HK-2 (cell line): ENCODE measurements around the gene MSL1.
A peak's percentile ranks its signal among the peaks of the same experiment; 100 is the strongest.

Source experiments
- DNase-seq: peaks from one replicate; pipeline ENCODE4 v3.0.0-alpha.2; 2018; ENCODE audit not compliant: unreplicated experiment

MSL1 gene

GRCh38 chr17:40105861-40106759, 15.7 kb upstream of the MSL1 start:
- DNase-seq: no peak

GRCh38 chr17:40106760-40107521, 14.8 kb upstream of the MSL1 start:
- DNase-seq: no peak

DNA sequence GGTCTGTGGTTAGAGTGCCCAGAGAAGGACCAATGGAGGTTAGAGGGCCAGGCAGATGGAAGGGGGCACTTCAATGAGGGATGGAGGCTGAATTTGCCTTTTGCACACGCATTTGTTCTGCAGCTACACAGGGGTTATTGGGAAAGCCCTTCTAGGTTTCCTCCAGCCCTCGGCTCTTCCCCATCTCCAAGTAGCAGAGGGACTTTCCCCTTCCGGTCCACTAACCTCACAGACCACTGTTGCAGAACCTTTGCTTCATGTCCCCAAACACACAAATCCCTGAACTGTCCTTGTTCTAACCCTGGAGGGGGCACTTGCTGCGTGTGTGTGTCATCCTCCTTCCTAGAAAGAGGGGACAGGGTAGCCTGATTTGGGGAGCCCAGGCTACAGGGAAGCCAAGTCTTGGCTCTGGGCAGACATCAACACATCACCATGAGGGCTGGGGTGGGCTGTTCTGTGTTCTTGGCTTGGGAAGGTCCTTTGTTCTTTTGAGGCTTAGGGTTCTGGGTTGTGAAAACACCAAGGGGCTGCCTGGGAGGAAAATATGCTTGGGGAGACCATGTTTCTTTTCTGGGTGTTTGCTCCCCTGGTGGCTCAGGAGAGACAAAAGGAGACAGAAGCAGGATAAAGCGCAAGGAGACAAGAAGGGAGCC, 14.1 kb upstream of the MSL1 start:
- no peak for DNase-seq

DNA sequence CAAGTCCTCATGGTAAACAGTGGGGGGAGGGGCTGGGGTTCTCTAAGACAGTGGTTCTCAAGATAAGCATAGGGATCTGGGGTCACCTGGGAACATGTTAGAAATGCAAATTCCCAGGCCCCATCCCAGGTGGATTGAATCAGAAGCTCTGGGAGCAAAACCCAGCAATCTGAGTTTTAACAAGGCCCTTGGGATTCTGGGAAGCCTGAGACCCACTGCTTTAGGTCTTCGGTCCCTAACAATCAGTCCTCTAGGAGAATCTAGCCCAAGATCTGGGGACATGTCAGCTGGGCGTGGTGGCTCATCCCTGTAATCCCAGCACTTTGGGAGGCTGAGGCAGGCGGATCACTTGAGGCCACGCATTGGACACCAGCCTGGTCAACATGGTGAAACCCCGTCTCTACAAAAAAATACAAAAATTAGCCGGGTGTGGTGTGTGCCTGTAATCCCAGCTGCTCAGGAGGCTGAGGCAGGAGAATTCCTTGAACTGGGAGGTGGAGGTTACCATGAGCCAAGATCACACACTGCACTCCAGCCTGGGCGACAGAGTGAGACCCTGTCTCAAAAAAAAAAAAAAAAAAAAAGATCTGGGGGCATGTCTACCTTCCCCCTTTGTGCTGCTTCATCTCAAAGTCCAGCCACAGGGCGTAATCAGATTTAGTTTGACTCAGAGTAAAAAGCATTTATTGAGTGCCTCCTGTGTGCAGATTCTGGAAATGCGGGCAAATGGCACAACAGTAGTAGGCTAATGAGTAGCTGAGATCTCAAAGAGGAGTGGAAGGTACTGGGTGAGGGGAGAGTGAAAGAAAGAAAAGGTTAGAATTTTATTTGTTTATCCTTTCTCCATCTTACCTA, 12.6 kb upstream of the MSL1 start:
- no peak for DNase-seq

- no peak for DNase-seq
These were observed 11.5 kb upstream of the MSL1 start for GRCh38 chr17:40110026-40110845.

- peak; percentile 86 for DNase-seq
These were observed 10.3 kb upstream of the MSL1 start for GRCh38 chr17:40111221-40112128.

- no peak for DNase-seq
These were observed 9.5 kb upstream of the MSL1 start for GRCh38 chr17:40112191-40112711.

- no peak for DNase-seq
These were observed 9.1 kb upstream of the MSL1 start for GRCh38 chr17:40112718-40113109.

DNA sequence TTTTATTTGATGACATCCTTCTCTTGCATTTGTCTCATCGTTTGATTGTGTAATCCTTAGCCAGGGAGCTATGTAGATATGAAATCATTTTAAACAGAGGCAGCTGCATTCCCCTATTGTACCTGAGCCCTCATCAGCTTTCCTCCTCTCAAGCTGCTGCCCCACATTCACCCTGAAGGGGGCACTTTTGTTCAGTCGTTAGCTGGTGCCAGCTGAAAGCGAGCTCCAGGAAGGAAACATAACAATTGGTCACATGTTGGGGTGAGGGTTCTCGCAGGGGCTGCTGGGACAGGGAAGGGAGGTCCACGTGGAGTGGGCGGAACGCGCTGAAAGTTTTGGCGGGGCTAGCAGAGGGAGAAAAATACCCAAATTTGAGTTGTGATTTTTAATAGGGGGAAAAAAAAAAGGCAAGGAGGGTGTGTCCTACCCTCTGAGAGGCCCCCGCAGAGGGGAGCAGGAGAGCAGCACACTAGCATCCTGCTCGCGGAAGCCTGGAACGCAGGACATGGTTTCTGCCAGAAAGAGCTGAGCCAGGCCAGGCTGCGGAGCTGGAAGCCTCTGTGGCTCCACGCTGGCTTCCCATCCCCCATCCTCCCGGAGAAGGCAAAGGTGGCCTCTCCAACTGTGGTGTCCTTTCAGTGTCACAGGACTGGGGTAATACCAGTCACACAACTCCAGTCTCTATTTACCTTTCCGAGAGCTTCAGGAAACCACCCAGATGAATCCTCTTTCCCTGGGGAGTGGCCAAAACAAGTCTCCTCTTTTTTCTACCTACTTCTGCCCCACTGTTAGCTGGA, 8.5 kb upstream of the MSL1 start:
- peak; percentile 90 for DNase-seq

DNA sequence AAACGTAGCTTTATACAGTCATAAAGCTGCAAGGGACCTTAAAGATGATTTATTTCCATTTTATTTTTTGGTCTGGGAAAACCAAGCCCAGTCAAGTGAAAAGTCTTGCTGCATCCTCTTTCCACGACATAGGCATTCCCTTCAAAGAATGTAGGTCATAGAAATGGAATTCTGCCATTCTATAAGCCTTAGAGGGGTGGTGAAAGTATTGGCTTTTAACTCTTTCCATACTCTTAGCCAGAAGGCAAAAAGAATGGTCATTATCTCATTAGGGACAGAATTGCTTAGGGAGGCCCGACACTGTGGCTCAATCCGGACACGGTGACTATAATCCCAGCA, 7.9 kb upstream of the MSL1 start:
- no peak for DNase-seq

DNA sequence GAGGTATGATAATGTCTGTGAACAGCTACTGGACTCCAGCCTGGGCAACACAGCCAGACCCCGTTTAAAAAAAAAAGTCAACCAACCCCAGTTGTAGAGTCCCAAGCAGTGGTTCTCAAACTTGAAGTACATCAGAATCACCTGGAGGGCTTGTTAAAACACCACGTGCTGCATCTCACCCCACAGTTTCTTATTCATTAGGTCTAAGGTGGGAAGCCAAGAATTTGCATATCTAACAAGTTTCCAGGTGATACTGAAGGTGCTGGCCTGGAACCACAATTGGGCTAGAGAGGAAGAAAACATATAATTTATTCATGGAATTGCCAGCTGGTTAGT, 6.7 kb upstream of the MSL1 start:
- no peak for DNase-seq

DNA sequence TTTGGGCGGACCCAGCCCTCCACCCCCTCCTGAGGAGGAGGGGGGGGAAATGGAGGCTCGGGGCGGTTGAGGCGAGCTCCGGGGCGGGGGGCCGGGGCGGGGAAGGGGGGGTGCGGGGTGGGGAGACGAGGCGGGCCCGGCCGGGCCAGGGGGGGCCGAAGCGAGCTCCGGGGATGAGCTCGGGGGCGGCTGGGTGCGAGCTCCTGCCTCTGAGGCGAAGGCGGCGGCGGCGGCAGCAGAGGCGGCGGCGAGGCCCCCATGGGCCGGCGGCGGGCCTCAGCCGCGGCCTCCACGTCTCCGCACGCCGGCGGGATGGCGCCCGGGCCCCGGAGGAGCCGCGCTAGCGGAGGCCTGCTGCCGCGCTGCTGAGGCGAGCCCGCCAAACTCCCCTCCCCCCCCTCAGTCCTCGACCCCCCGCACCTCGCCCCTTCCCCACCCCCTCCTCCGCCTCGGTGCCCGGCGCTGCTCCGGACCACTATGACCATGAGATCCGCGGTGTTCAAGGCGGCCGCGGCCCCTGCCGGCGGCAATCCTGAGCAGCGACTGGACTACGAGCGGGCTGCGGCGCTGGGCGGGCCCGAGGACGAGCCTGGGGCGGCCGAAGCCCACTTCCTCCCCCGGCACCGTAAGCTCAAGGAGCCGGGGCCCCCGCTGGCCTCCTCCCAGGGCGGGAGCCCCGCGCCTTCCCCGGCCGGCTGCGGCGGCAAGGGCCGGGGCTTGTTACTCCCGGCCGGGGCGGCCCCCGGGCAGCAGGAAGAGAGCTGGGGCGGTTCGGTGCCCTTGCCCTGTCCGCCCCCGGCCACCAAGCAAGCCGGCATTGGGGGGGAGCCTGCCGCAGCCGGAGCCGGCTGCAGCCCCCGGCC, 596 bp downstream of the MSL1 start:
- peak; percentile 58 for DNase-seq

GRCh38 chr17:40122999-40123810, 1.4 kb downstream of the MSL1 start:
- peak; percentile 38 for DNase-seq

- DNase-seq: no peak
These were observed 2.0 kb downstream of the MSL1 start for GRCh38 chr17:40123811-40124114.

DNA sequence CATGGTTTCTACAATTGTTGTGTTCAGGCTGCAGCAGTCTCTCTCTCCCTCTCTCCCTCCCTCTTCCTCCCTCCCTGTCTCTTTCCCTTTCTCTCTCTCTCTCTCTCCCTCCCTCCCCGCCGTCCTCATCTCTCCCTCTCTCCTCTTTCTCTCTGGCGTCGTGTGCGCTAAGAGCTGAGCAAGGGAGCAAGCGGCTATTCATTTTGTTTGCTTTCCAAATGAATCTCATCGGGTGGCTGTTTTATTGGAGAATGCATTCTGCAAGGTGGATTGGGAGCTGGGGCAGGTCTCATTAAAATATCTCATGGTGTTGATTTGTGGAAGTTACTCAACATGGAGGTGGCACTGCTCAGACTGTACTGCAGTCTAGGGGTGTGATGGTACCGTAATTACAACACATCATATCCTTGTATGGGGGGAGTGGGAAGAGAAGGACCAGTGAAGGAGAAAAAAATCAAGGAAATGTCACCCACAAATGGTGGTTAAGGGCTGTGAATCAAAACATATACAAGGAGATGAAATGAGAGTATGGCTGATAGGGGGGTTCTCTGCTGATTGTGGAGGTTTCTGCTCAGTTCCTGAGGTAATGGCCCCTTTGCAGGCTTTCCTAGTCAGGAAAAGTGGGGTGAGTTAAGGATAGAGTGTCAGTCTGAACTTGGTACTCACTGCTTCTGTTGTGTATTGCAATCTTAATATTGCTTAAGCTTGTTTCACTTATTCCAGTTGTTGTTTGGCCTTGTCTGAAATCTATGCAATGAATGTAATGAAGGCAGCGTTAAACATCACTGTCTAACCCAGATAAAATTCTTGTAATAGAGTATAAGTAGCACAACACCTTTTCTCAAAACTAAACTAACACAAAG, 2.7 kb downstream of the MSL1 start:
- no peak for DNase-seq

DNA sequence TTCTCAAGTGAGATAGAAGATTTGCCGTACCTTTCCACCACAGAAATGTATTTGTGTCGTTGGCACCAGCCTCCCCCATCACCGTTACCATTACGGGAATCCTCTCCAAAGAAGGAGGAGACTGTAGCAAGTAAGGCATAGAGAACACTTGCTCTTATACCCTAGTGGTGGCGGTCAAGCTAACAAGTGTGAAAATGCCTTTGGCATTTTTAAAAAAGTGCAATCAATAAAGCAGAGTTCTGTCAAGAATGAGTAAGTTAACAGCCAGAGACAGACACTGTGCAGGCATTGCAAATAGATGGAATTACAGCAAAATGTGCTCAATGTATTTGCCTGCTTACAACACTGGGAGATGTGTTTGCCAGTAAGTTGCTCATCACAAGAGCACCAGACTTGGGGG, 7.7 kb downstream of the MSL1 start:
- DNase-seq: no peak
